ENCODE data around the gene RAI1. TPM values are rescaled to one million over a fixed set of nuclear protein-coding genes. Genes with fewer than 3 reads are reported as not detected.

RAI1 gene
- total RNA-seq, 1 donor from 2014 or later, result 31.1 TPM

DNA sequence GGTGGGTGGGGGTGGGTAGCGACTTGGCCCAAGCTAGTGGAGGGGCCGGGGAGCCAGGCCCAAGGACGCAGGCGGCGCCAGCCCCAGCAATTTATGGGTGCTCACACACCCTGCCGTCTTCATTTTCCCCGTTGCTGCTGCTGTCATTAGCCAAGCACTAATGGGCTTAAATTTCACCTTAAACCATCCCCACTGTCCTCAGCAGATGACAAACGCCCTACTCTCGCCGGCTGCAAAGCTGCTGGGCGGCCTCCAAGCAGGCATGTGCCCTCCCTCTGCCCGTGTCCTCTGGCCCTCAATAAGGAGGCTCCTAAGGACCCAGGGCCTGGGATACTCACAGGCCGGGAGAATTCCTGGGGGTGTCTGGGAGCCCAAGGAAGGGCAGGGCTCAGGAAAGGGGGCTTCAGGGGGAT, 89.4 kb downstream of the RAI1 start:
- H3K4me1 ChIP-seq, result peaks cover 30% of the 10 kb centered on the region
- peaks cover under 1% of the 10 kb centered on the region for H3K36me3 ChIP-seq
- ATAC-seq (no peak), DNase-seq (no peak)
- H3K27ac ChIP-seq, result no peak overlapping the region
- H3K4me3 ChIP-seq, result no peak overlapping the region
- H3K9me3 ChIP-seq, result no peaks in the 10 kb centered on the region
- TF ChIP-seq, protein P1, sequence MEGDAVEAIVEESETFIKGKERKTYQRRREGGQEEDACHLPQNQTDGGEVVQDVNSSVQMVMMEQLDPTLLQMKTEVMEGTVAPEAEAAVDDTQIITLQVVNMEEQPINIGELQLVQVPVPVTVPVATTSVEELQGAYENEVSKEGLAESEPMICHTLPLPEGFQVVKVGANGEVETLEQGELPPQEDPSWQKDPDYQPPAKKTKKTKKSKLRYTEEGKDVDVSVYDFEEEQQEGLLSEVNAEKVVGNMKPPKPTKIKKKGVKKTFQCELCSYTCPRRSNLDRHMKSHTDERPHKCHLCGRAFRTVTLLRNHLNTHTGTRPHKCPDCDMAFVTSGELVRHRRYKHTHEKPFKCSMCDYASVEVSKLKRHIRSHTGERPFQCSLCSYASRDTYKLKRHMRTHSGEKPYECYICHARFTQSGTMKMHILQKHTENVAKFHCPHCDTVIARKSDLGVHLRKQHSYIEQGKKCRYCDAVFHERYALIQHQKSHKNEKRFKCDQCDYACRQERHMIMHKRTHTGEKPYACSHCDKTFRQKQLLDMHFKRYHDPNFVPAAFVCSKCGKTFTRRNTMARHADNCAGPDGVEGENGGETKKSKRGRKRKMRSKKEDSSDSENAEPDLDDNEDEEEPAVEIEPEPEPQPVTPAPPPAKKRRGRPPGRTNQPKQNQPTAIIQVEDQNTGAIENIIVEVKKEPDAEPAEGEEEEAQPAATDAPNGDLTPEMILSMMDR (IDR thresholded peaks at IDR 0.05), result no peak
- no peaks in the 10 kb centered on the region for H3K27me3 ChIP-seq (ENCODE audit: low read depth)
- intact Hi-C loops (cut with DNase I), result no loop called here

- no peak overlapping the region for H3K27ac ChIP-seq
- no peak for DNase-seq
- no peak for ATAC-seq
- H3K36me3 ChIP-seq, result no peaks in the 10 kb centered on the region
- H3K4me1 ChIP-seq, result peaks cover 30% of the 10 kb centered on the region
- TF ChIP-seq, protein P1 (IDR thresholded peaks at IDR 0.05), result no peak
- no peak overlapping the region for H3K4me3 ChIP-seq
- intact Hi-C loops (cut with DNase I), result no loop called here
- H3K27me3 ChIP-seq (ENCODE audit: low read depth), result no peaks in the 10 kb centered on the region
- H3K9me3 ChIP-seq, result no peaks in the 10 kb centered on the region
These were observed 90.4 kb downstream of the RAI1 start for GRCh38 chr17:17771498-17772201.

GRCh38 chr17:17772231-17772630, 91.0 kb downstream of the RAI1 start:
- no peak overlapping the region for H3K27ac ChIP-seq
- no peak for DNase-seq
- intact Hi-C loops (cut with DNase I), result no loop called here
- H3K4me3 ChIP-seq, result no peak overlapping the region
- TF ChIP-seq, protein P1 (IDR thresholded peaks at IDR 0.05), result no peak
- no peaks in the 10 kb centered on the region for H3K36me3 ChIP-seq
- H3K9me3 ChIP-seq, result no peaks in the 10 kb centered on the region
- ATAC-seq, result no peak
- no peaks in the 10 kb centered on the region for H3K27me3 ChIP-seq (ENCODE audit: low read depth)
- H3K4me1 ChIP-seq, result peaks cover 30% of the 10 kb centered on the region

- Histone ChIP-seq H3K36me3 (no peaks in the 10 kb centered on the region), H3K27me3 (ENCODE audit: low read depth) (no peaks in the 10 kb centered on the region), H3K9me3 (no peaks in the 10 kb centered on the region), H3K4me3 (no peak overlapping the region), H3K4me1 (peaks cover 29% of the 10 kb centered on the region), H3K27ac (peak overlapping the region; percentile 72)
- DNase-seq (no peak), ATAC-seq (peak; percentile 48 to 80)
- intact Hi-C loops (cut with DNase I), result no loop called here
- TF ChIP-seq, protein P1 (IDR thresholded peaks at IDR 0.05), result peak; percentile 28
These were observed 93.0 kb downstream of the RAI1 start for GRCh38 chr17:17774009-17774881.

- DNase-seq (no peak), ATAC-seq (no peak)
- TF ChIP-seq, protein P1 (IDR thresholded peaks at IDR 0.05), result no peak
- intact Hi-C loops (cut with DNase I), result no loop called here
- Histone ChIP-seq H3K27me3 (ENCODE audit: low read depth) (no peaks in the 10 kb centered on the region), H3K27ac (no peak overlapping the region), H3K9me3 (no peaks in the 10 kb centered on the region), H3K4me1 (peaks cover 46% of the 10 kb centered on the region), H3K4me3 (no peak overlapping the region), H3K36me3 (no peaks in the 10 kb centered on the region)
These were observed 95.6 kb downstream of the RAI1 start for GRCh38 chr17:17776889-17777288.
